HL-60 (cell line): ENCODE measurements around the gene ZNF638.

Experiments
- GABPA ChIP-seq: IDR thresholded peaks from 2 replicates; pipeline ENCODE4 v1.6.1; 2012; ENCODE audit warnings: low read depth
- POLR2AphosphoS5 ChIP-seq: IDR thresholded peaks from 2 replicates; pipeline ENCODE4 v1.6.1; 2012; ENCODE audit warnings: low read depth
- SPI1 ChIP-seq: IDR thresholded peaks from 2 replicates; pipeline ENCODE4 v1.6.1; 2012; ENCODE audit warnings: low read depth, mild to moderate bottlenecking, borderline replicate concordance
- TF ChIP-seq, protein P1 (sequence below): IDR thresholded peaks from one replicate; pipeline ENCODE4 v1.5.1; 2011; ENCODE audit warnings: low read length, control low read depth, inconsistent platforms; ENCODE audit not compliant: insufficient read depth
- TF ChIP-seq, protein P2 (sequence below): IDR thresholded peaks from 2 replicates; pipeline ENCODE4 v1.6.1; 2012; ENCODE audit warnings: low read depth; ENCODE audit not compliant: insufficient replicate concordance

DNA sequence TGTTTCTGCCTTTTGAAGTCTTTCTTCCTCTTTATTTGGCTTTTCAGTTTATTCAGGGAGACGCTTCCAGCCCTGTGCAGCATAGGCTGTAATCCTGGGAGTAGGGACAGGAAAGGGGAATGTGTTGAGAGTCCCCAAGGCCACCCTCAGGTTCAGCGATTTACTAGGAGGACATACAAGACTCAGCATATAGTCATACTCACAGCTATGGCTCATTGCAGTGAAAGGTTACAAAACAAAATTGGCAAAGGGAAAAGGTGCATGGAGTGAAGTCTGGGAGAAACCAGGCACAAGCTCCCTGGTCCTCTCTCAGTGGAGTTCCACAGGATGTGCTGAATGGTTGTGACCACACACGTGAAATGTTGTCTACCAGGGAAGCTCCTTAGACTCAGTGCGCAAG, 49.6 kb upstream of the ZNF638 start:
- TF ChIP-seq, protein P1, sequence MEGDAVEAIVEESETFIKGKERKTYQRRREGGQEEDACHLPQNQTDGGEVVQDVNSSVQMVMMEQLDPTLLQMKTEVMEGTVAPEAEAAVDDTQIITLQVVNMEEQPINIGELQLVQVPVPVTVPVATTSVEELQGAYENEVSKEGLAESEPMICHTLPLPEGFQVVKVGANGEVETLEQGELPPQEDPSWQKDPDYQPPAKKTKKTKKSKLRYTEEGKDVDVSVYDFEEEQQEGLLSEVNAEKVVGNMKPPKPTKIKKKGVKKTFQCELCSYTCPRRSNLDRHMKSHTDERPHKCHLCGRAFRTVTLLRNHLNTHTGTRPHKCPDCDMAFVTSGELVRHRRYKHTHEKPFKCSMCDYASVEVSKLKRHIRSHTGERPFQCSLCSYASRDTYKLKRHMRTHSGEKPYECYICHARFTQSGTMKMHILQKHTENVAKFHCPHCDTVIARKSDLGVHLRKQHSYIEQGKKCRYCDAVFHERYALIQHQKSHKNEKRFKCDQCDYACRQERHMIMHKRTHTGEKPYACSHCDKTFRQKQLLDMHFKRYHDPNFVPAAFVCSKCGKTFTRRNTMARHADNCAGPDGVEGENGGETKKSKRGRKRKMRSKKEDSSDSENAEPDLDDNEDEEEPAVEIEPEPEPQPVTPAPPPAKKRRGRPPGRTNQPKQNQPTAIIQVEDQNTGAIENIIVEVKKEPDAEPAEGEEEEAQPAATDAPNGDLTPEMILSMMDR, result no peak
- TF ChIP-seq POLR2AphosphoS5 (no peak), SPI1 (no peak), GABPA (no peak)
- TF ChIP-seq, protein P2, sequence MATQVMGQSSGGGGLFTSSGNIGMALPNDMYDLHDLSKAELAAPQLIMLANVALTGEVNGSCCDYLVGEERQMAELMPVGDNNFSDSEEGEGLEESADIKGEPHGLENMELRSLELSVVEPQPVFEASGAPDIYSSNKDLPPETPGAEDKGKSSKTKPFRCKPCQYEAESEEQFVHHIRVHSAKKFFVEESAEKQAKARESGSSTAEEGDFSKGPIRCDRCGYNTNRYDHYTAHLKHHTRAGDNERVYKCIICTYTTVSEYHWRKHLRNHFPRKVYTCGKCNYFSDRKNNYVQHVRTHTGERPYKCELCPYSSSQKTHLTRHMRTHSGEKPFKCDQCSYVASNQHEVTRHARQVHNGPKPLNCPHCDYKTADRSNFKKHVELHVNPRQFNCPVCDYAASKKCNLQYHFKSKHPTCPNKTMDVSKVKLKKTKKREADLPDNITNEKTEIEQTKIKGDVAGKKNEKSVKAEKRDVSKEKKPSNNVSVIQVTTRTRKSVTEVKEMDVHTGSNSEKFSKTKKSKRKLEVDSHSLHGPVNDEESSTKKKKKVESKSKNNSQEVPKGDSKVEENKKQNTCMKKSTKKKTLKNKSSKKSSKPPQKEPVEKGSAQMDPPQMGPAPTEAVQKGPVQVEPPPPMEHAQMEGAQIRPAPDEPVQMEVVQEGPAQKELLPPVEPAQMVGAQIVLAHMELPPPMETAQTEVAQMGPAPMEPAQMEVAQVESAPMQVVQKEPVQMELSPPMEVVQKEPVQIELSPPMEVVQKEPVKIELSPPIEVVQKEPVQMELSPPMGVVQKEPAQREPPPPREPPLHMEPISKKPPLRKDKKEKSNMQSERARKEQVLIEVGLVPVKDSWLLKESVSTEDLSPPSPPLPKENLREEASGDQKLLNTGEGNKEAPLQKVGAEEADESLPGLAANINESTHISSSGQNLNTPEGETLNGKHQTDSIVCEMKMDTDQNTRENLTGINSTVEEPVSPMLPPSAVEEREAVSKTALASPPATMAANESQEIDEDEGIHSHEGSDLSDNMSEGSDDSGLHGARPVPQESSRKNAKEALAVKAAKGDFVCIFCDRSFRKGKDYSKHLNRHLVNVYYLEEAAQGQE, result no peak
